HG03159 (cell line): Measurements from ENCODE around the gene EFCC1.
"Not testable (repeated sequence)": the region's sequence is repeated elsewhere in the genome, so short reads cannot be mapped to it uniquely, and the experiment has no call there.

Experiments used
- ATAC-seq: cut with Tn5 transposase; IDR thresholded peaks from one replicate; pipeline ENCODE4 v1.9.1; 2021; ENCODE audit warnings: mild to moderate bottlenecking, moderate library complexity; ENCODE audit not compliant: unreplicated experiment

The EFCC1 gene

GRCh38 chr3:129069313-129070085 lies 68.4 kb downstream of the EFCC1 start:
- not testable (repeated sequence) for ATAC-seq

GRCh38 chr3:129070086-129070885 lies 69.2 kb downstream of the EFCC1 start:
- ATAC-seq: no peak

GRCh38 chr3:129077222-129077621 lies 76.1 kb downstream of the EFCC1 start:
- no peak for ATAC-seq

- ATAC-seq: no peak
These were observed 77.4 kb downstream of the EFCC1 start for GRCh38 chr3:129078510-129078909.

- no peak for ATAC-seq
These were observed 80.4 kb downstream of the EFCC1 start for GRCh38 chr3:129081503-129081902.

- no peak for ATAC-seq
These were observed 80.9 kb downstream of the EFCC1 start for GRCh38 chr3:129082026-129082425.

- ATAC-seq: no peak
These were observed 83.4 kb downstream of the EFCC1 start for GRCh38 chr3:129084501-129084900.

GRCh38 chr3:129085165-129085715 lies 84.1 kb downstream of the EFCC1 start:
- no peak for ATAC-seq

- no peak for ATAC-seq
These were observed 84.7 kb downstream of the EFCC1 start for GRCh38 chr3:129085818-129086217.

GRCh38 chr3:129087138-129087702 lies 86.1 kb downstream of the EFCC1 start:
- no peak for ATAC-seq

- not testable (repeated sequence) for ATAC-seq
These were observed 86.8 kb downstream of the EFCC1 start for GRCh38 chr3:129087904-129088303.

GRCh38 chr3:129088312-129088711 lies 87.2 kb downstream of the EFCC1 start:
- ATAC-seq: not testable (repeated sequence)
